Measurements from ENCODE around the gene NAV2. TPM values are rescaled to one million over a fixed set of nuclear protein-coding genes. Genes with fewer than 3 reads are reported as not detected.

NAV2 gene
- total RNA-seq, 3 donors from 2014 or later, result 21.9 to 65.9 (median 30.9) TPM

- Histone ChIP-seq H3K36me3 (ENCODE audit: low read depth) (no peaks in the 10 kb centered on the region), H3K9me3 (no peaks in the 10 kb centered on the region), H3K4me1 (ENCODE audit: low read depth) (peaks cover 15% of the 10 kb centered on the region), H3K4me3 (no peak overlapping the region)
- ATAC-seq (peak; percentile 21), DNase-seq (peak in 1 of 3 donors; percentile 11)
- TF ChIP-seq, protein P1, sequence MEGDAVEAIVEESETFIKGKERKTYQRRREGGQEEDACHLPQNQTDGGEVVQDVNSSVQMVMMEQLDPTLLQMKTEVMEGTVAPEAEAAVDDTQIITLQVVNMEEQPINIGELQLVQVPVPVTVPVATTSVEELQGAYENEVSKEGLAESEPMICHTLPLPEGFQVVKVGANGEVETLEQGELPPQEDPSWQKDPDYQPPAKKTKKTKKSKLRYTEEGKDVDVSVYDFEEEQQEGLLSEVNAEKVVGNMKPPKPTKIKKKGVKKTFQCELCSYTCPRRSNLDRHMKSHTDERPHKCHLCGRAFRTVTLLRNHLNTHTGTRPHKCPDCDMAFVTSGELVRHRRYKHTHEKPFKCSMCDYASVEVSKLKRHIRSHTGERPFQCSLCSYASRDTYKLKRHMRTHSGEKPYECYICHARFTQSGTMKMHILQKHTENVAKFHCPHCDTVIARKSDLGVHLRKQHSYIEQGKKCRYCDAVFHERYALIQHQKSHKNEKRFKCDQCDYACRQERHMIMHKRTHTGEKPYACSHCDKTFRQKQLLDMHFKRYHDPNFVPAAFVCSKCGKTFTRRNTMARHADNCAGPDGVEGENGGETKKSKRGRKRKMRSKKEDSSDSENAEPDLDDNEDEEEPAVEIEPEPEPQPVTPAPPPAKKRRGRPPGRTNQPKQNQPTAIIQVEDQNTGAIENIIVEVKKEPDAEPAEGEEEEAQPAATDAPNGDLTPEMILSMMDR (IDR thresholded peaks at IDR 0.05), result no peak
- intact Hi-C loops (cut with DNase I, micrococcal nuclease), result no loop called here
Observed at GRCh38 chr11:19802773-19803293, 90.2 kb downstream of the NAV2 start.

DNA sequence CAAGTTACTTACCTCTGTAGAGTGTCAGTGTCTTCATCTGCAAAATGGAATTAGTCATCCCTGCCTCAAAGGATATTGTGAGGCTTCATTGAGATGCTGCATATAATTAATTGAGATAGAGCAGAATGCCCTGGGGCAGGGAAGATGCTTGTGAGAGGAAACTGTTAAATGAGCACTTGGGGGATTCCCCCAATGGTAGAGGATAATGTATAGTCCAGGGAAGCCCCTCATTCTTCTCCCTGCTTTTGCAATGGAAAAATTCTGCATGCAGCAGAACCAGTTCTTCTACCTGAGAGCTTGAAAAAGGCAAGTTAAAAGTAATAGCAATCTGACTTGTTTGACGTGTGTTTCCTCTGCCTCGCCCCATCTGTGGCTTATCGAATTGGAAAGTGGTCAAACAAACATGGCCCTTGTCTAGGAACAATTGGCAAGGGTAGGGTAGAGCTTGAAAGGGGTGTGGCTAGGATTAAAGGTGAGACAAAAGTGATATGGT, 90.9 kb downstream of the NAV2 start:
- intact Hi-C loops (cut with DNase I, micrococcal nuclease), result no loop called here
- Histone ChIP-seq H3K9me3 (no peaks in the 10 kb centered on the region), H3K4me1 (ENCODE audit: low read depth) (peaks cover 15% of the 10 kb centered on the region), H3K36me3 (ENCODE audit: low read depth) (no peaks in the 10 kb centered on the region), H3K4me3 (no peak overlapping the region)
- TF ChIP-seq, protein P1 (IDR thresholded peaks at IDR 0.05), result no peak
- peak in 2 of 3 donors; percentile 34 to 85 for DNase-seq
- ATAC-seq, result peak; percentile 92

- no peak for ATAC-seq
- H3K4me1 ChIP-seq (ENCODE audit: low read depth), result peaks cover 15% of the 10 kb centered on the region
Observed at GRCh38 chr11:19805376-19805775, 92.7 kb downstream of the NAV2 start.

GRCh38 chr11:19805827-19806226, 93.2 kb downstream of the NAV2 start:
- Histone ChIP-seq H3K4me1 (ENCODE audit: low read depth) (peaks cover 15% of the 10 kb centered on the region), H3K36me3 (ENCODE audit: low read depth) (no peaks in the 10 kb centered on the region), H3K9me3 (no peaks in the 10 kb centered on the region), H3K4me3 (no peak overlapping the region)
- TF ChIP-seq, protein P1 (IDR thresholded peaks at IDR 0.05), result no peak
- intact Hi-C loops (cut with DNase I, micrococcal nuclease), result no loop called here
- ATAC-seq (no peak), DNase-seq (no peak)

More at GRCh38 chr11:19805376-19805775, 92.7 kb downstream of the NAV2 start:
- no peak for DNase-seq
- Histone ChIP-seq H3K4me3 (no peak overlapping the region), H3K36me3 (ENCODE audit: low read depth) (no peaks in the 10 kb centered on the region), H3K9me3 (no peaks in the 10 kb centered on the region)
- TF ChIP-seq, protein P1 (IDR thresholded peaks at IDR 0.05), result no peak
- intact Hi-C loops (cut with DNase I, micrococcal nuclease), result no loop called here

GRCh38 chr11:19806251-19806650, 93.6 kb downstream of the NAV2 start:
- TF ChIP-seq, protein P1 (IDR thresholded peaks at IDR 0.05), result no peak
- Histone ChIP-seq H3K36me3 (ENCODE audit: low read depth) (no peaks in the 10 kb centered on the region), H3K4me1 (ENCODE audit: low read depth) (peaks cover 15% of the 10 kb centered on the region), H3K9me3 (no peaks in the 10 kb centered on the region), H3K4me3 (no peak overlapping the region)
- ATAC-seq, result no peak
- intact Hi-C loops (cut with DNase I, micrococcal nuclease), result no loop called here
- DNase-seq, result no peak

Data from mucosa of descending colon (tissue), 3 donors.